HG03025 (cell line): ENCODE results near the gene SFT2D1.
A peak's percentile ranks its signal among the peaks of the same experiment; 100 is the strongest.
"Not testable (repeated sequence)": the region's sequence is repeated elsewhere in the genome, so short reads cannot be mapped to it uniquely, and the experiment has no call there.

Experiments
- ATAC-seq: cut with Tn5 transposase; IDR thresholded peaks from one replicate; pipeline ENCODE4 v1.9.1; 2021; ENCODE audit warnings: mild to moderate bottlenecking, moderate library complexity; ENCODE audit not compliant: unreplicated experiment, low FRiP score

Gene SFT2D1

GRCh38 chr6:166342349-166343149 lies at the start of gene SFT2D1:
TSS of gene SFT2D1 (minus strand) at chr6:166342545. CDS start at chr6:166342481, 64 bp downstream.
- peak; percentile 96 for ATAC-seq

- no peak for ATAC-seq
These were observed 46.8 kb upstream of the SFT2D1 start for GRCh38 chr6:166389119-166389518.

- ATAC-seq = no peak
These were observed 46.1 kb upstream of the SFT2D1 start for GRCh38 chr6:166388290-166389004.

- ATAC-seq = no peak
These were observed 45.4 kb upstream of the SFT2D1 start for GRCh38 chr6:166387642-166388289.

- not testable (repeated sequence) for ATAC-seq
These were observed 44.8 kb upstream of the SFT2D1 start for GRCh38 chr6:166387098-166387497.

- no peak for ATAC-seq
These were observed 43.8 kb upstream of the SFT2D1 start for GRCh38 chr6:166386111-166386510.

- not testable (repeated sequence) for ATAC-seq
These were observed 41.5 kb upstream of the SFT2D1 start for GRCh38 chr6:166383802-166384363.

GRCh38 chr6:166382933-166383801 lies 40.8 kb upstream of the SFT2D1 start, which contains the start of gene MPC1:
TSS of gene MPC1 (minus strand) at chr6:166382940. CDS start at chr6:166382876, 64 bp downstream.
- ATAC-seq = peak; percentile 87

GRCh38 chr6:166382500-166382932 lies 40.2 kb upstream of the SFT2D1 start:
- peak; percentile 8 for ATAC-seq

GRCh38 chr6:166381733-166382499 lies 39.6 kb upstream of the SFT2D1 start:
- ATAC-seq = peak; percentile 44

GRCh38 chr6:166381381-166381732 lies 39.0 kb upstream of the SFT2D1 start:
- ATAC-seq = no peak

- ATAC-seq = no peak
These were observed 37.5 kb upstream of the SFT2D1 start for GRCh38 chr6:166379800-166380199.

- no peak for ATAC-seq
These were observed 36.8 kb upstream of the SFT2D1 start for GRCh38 chr6:166379103-166379586.

GRCh38 chr6:166377721-166378120 lies 35.4 kb upstream of the SFT2D1 start:
- no peak for ATAC-seq

- ATAC-seq = no peak
These were observed 32.7 kb upstream of the SFT2D1 start for GRCh38 chr6:166375013-166375412.

GRCh38 chr6:166370489-166370888 lies 28.1 kb upstream of the SFT2D1 start:
- no peak for ATAC-seq

- no peak for ATAC-seq
These were observed 27.4 kb upstream of the SFT2D1 start for GRCh38 chr6:166369782-166370181.

GRCh38 chr6:166366921-166367320 lies 24.6 kb upstream of the SFT2D1 start:
- no peak for ATAC-seq

- ATAC-seq = no peak
These were observed 23.5 kb upstream of the SFT2D1 start for GRCh38 chr6:166365806-166366205.
